ENCODE results near the gene LGALSL.
A peak's percentile ranks its signal among the peaks of the same experiment; 100 is the strongest.
"Not testable (repeated sequence)": the region's sequence is repeated elsewhere in the genome, so short reads cannot be mapped to it uniquely, and the experiment has no call there.

Gene LGALSL

GRCh38 chr2:64442801-64443429 lies 11.0 kb upstream of the LGALSL start:
- DNase-seq: no peak

GRCh38 chr2:64445970-64446369 lies 8.0 kb upstream of the LGALSL start:
- not testable (repeated sequence) for DNase-seq

- no peak for DNase-seq
Observed at GRCh38 chr2:64447317-64448040, 6.5 kb upstream of the LGALSL start.

- DNase-seq: no peak
Observed at GRCh38 chr2:64448041-64448426, 5.9 kb upstream of the LGALSL start.

- no peak for DNase-seq
Observed at GRCh38 chr2:64451051-64451450, 2.9 kb upstream of the LGALSL start.

- peak; percentile 83 for DNase-seq
Observed at GRCh38 chr2:64454386-64455332, 697 bp downstream of the LGALSL start.

GRCh38 chr2:64455545-64455944 lies 1.6 kb downstream of the LGALSL start:
- DNase-seq: no peak

GRCh38 chr2:64456293-64456692 lies 2.3 kb downstream of the LGALSL start:
- no peak for DNase-seq

GRCh38 chr2:64457524-64457923 lies 3.6 kb downstream of the LGALSL start:
- DNase-seq: no peak

GRCh38 chr2:64459575-64459974 lies 5.6 kb downstream of the LGALSL start:
- no peak for DNase-seq

GRCh38 chr2:64460330-64460729 lies 6.4 kb downstream of the LGALSL start:
- DNase-seq: no peak

GRCh38 chr2:64461271-64462058 lies 7.5 kb downstream of the LGALSL start:
- DNase-seq: no peak

GRCh38 chr2:64462171-64462570 lies 8.2 kb downstream of the LGALSL start:
- DNase-seq: no peak

- DNase-seq: no peak
Observed at GRCh38 chr2:64462940-64463700, 9.2 kb downstream of the LGALSL start.

- DNase-seq: no peak
Observed at GRCh38 chr2:64463781-64464180, 9.8 kb downstream of the LGALSL start.

- no peak for DNase-seq
Observed at GRCh38 chr2:64466478-64467085, 12.6 kb downstream of the LGALSL start.

- DNase-seq: no peak
Observed at GRCh38 chr2:64467096-64467843, 13.3 kb downstream of the LGALSL start.

- DNase-seq: no peak
Observed at GRCh38 chr2:64469261-64469660, 15.3 kb downstream of the LGALSL start.

GRCh38 chr2:64470071-64470470 lies 16.1 kb downstream of the LGALSL start:
- DNase-seq: no peak

- no peak for DNase-seq
Observed at GRCh38 chr2:64470766-64471295, 16.9 kb downstream of the LGALSL start.
